IMR-90 (cell line): ENCODE data around the gene PLCL2. TPM values are rescaled to one million over a fixed set of nuclear protein-coding genes. Genes with fewer than 3 reads are reported as not detected.

ENCODE experiments used
- ATAC-seq: fragments of 200-7000 bp; cut with Tn5 transposase; 2 replicates; pipeline ENCODE4 v1.9.1; 2020; ENCODE audit warnings: low read depth, mild to moderate bottlenecking, moderate library complexity
- BruUV-seq: library from RNA; stranded (reverse); fragments of 400-500 nt; replicated peaks from 2 replicates; lab custom pipeline; 2021; lab: Mats Ljungman, UMichigan
- CTCF ChIA-PET: fragments of 300-600 bp; formaldehyde crosslinking; extraction: SDS; loops from one replicate; lab custom pipeline; 2021; ENCODE audit warnings: antibody characterized with exemption; lab: Yijun Ruan, JAX
- POLR2A ChIA-PET: fragments of 300-600 bp; sonication (Branson Sonifier 250); formaldehyde crosslinking; loops from one replicate; lab custom pipeline; 2022; ENCODE audit warnings: antibody characterized with exemption; ENCODE audit not compliant: unreplicated experiment; lab: Charles Lee
- DNase-seq: peaks from one replicate; pipeline ENCODE4 v3.0.0; 2013
- H2AFZ ChIP-seq: replicated peaks from 2 replicates; pipeline ENCODE3; 2013; ENCODE audit warnings: low read length, mild to moderate bottlenecking; ENCODE audit not compliant: poor library complexity
- H2AK5ac ChIP-seq: 2 replicates; pipeline ENCODE4 v1.6.1; 2013; ENCODE audit warnings: low read depth, low read length, inconsistent platforms
- H2AK9ac ChIP-seq: replicated peaks from 2 replicates; pipeline ENCODE3; 2013; ENCODE audit warnings: mild to moderate bottlenecking, low read depth, low read length, moderate library complexity; ENCODE audit not compliant: poor library complexity
- H2BK120ac ChIP-seq: 2 replicates; pipeline ENCODE4 v1.6.1; 2013; ENCODE audit warnings: low read depth, low read length, inconsistent platforms
- H2BK15ac ChIP-seq: 3 replicates; pipeline ENCODE4 v1.6.1; 2013; ENCODE audit warnings: low read depth, low read length, inconsistent platforms
- H2BK20ac ChIP-seq: 2 replicates; pipeline ENCODE4 v1.6.1; 2013; ENCODE audit warnings: low read depth, mild to moderate bottlenecking, inconsistent platforms, low read length, moderate library complexity
- H2BK5ac ChIP-seq: 2 replicates; pipeline ENCODE4 v1.6.1; 2013; ENCODE audit warnings: mild to moderate bottlenecking, low read depth, low read length, inconsistent platforms; ENCODE audit not compliant: poor library complexity, severe bottlenecking
- H3K14ac ChIP-seq: replicated peaks from 2 replicates; pipeline ENCODE4 v1.6.1; 2013; ENCODE audit warnings: low read depth, low read length, inconsistent platforms
- H3K18ac ChIP-seq: 2 replicates; pipeline ENCODE4 v1.6.1; 2013; ENCODE audit warnings: low read depth, low read length, control low read depth
- H3K23ac ChIP-seq: 2 replicates; pipeline ENCODE4 v1.6.1; 2013; ENCODE audit warnings: low read depth, low read length, inconsistent platforms
- H3K27ac ChIP-seq: 2 replicates; pipeline ENCODE4 v1.5.1; 2013; ENCODE audit warnings: mild to moderate bottlenecking, control low read depth, low read length; ENCODE audit not compliant: insufficient read depth
- H3K27me3 ChIP-seq: 2 replicates; pipeline ENCODE4 v1.6.1; 2013; ENCODE audit warnings: low read length; ENCODE audit not compliant: control insufficient read depth, insufficient read depth
- H3K36me3 ChIP-seq: 2 replicates; pipeline ENCODE4 v1.6.1; 2013; ENCODE audit warnings: low read length, mixed read lengths; ENCODE audit not compliant: control insufficient read depth, insufficient read depth
- H3K4ac ChIP-seq: 2 replicates; pipeline ENCODE4 v1.6.1; 2013; ENCODE audit warnings: low read depth, low read length, inconsistent platforms
- H3K4me1 ChIP-seq: 2 replicates; pipeline ENCODE4 v1.6.1; 2013; ENCODE audit warnings: low read length, mixed read lengths; ENCODE audit not compliant: control insufficient read depth, insufficient read depth
- H3K4me2 ChIP-seq: 2 replicates; pipeline ENCODE4 v1.6.1; 2013; ENCODE audit warnings: low read depth, mild to moderate bottlenecking, control low read depth, low read length, moderate library complexity
- H3K4me3 ChIP-seq: 2 replicates; pipeline ENCODE4 v1.5.1; 2013; ENCODE audit warnings: low read depth, mild to moderate bottlenecking, control low read depth, low read length, moderate library complexity; ENCODE audit not compliant: insufficient read depth
- H3K56ac ChIP-seq: 2 replicates; pipeline ENCODE4 v1.6.1; 2013; ENCODE audit warnings: low read length, inconsistent platforms; ENCODE audit not compliant: insufficient read depth; ENCODE audit errors: extremely low read depth
- H3K79me1 ChIP-seq, 2 experiments: 2 replicates each; pipeline ENCODE4 v1.6.1; 2013; ENCODE audit warnings: low read length in 2 of 2, inconsistent platforms in 1 of 2, low read depth in 1 of 2
- H3K9ac ChIP-seq: 2 replicates; pipeline ENCODE4 v1.6.1; 2013; ENCODE audit warnings: low read depth, low read length, control low read depth
- H3K9me1 ChIP-seq: 2 replicates; pipeline ENCODE4 v1.6.1; 2013; ENCODE audit warnings: low read length, inconsistent platforms; ENCODE audit not compliant: insufficient read depth
- H3K9me3 ChIP-seq: 2 replicates; pipeline ENCODE4 v1.6.1; 2013; ENCODE audit warnings: low read length; ENCODE audit not compliant: control insufficient read depth, insufficient read depth
- H4K20me1 ChIP-seq: 2 replicates; pipeline ENCODE4 v1.6.1; 2013; ENCODE audit warnings: low read length, inconsistent platforms; ENCODE audit not compliant: insufficient read depth
- H4K5ac ChIP-seq: 2 replicates; pipeline ENCODE4 v1.6.1; 2013; ENCODE audit warnings: mild to moderate bottlenecking, low read depth, low read length, control low read depth
- H4K8ac ChIP-seq, 2 experiments: 2 replicates each; pipeline ENCODE4 v1.6.1; 2013; ENCODE audit warnings: low read depth in 2 of 2, low read length in 2 of 2, control low read depth in 1 of 2, inconsistent platforms in 1 of 2
- H4K91ac ChIP-seq: 2 replicates; pipeline ENCODE4 v1.6.1; 2013; ENCODE audit warnings: low read depth, low read length, inconsistent platforms; ENCODE audit not compliant: insufficient read depth
- BHLHE40 ChIP-seq: fragments of 150-350 bp; IDR thresholded peaks from 2 replicates; pipeline ENCODE4 v1.6.1; 2016; ENCODE audit warnings: mild to moderate bottlenecking, low read depth, low read length
- CHD1 ChIP-seq: IDR thresholded peaks from 2 replicates; pipeline ENCODE4 v1.6.1; 2012; ENCODE audit warnings: low read depth, low read length, improper control_type of control experiment
- FOS ChIP-seq: fragments of 150-350 bp; IDR thresholded peaks from 2 replicates; pipeline ENCODE4 v1.6.1; 2016; ENCODE audit warnings: low read depth, low read length
- MAFK ChIP-seq: IDR thresholded peaks from 2 replicates; pipeline ENCODE4 v1.6.1; 2012; ENCODE audit warnings: low read depth, low read length, improper control_type of control experiment
- MAZ ChIP-seq: IDR thresholded peaks from 2 replicates; pipeline ENCODE4 v1.6.1; 2012; ENCODE audit warnings: low read depth, mild to moderate bottlenecking, low read length, improper control_type of control experiment, moderate library complexity, borderline replicate concordance
- NFE2L2 ChIP-seq: fragments of 150-350 bp; IDR thresholded peaks from 2 replicates; pipeline ENCODE4 v1.6.1; 2016; ENCODE audit warnings: low read depth, mild to moderate bottlenecking, low read length
- POLR2A ChIP-seq: IDR thresholded peaks from 2 replicates; pipeline ENCODE4 v1.6.1; 2012; ENCODE audit warnings: mild to moderate bottlenecking, low read depth, low read length
- RAD21 ChIP-seq: IDR thresholded peaks from 2 replicates; pipeline ENCODE4 v1.6.1; 2012; ENCODE audit warnings: low read length, improper control_type of control experiment
- RCOR1 ChIP-seq: IDR thresholded peaks from 2 replicates; pipeline ENCODE4 v1.6.1; 2012; ENCODE audit warnings: mild to moderate bottlenecking, low read length, improper control_type of control experiment; ENCODE audit not compliant: insufficient replicate concordance
- RFX5 ChIP-seq: IDR thresholded peaks from 2 replicates; pipeline ENCODE4 v1.8.0; 2012; ENCODE audit warnings: low read depth, mild to moderate bottlenecking, low read length, moderate library complexity
- SMC3 ChIP-seq: fragments of 150-350 bp; IDR thresholded peaks from 2 replicates; pipeline ENCODE4 v1.6.1; 2016; ENCODE audit warnings: low read depth, mild to moderate bottlenecking, antibody characterized with exemption, low read length, moderate library complexity
- WGBS, 2 experiments: methylation state at CpG; one replicate each; pipeline versions ENCODE4 v1.1.5 to v1.1.7; 2013; ENCODE audit warnings: missing lambda C conversion rate in 2 of 2; ENCODE audit not compliant: insufficient read length in 1 of 2; ENCODE audit errors: extremely low coverage in 2 of 2; 5-methylcytosine and 5-hydroxymethylcytosine counted together
- dilution Hi-C: fragments of 300-500 bp; cut with HindIII; formaldehyde crosslinking; loops from one replicate; pipeline ENCODE4 v1.14.3; 2018; ENCODE audit warnings: low sequenced_read_pairs; ENCODE audit not compliant: unreplicated experiment
- in situ Hi-C: fragments of 300-500 bp; cut with MboI; formaldehyde crosslinking; loops from 3 replicates; pipeline ENCODE4 v1.14.3; 2019; ENCODE audit warnings: low sequenced_read_pairs, inconsistent platforms, mixed read lengths
- intact Hi-C: fragments of 100-400 bp; cut with micrococcal nuclease; formaldehyde crosslinking; loops from 2 replicates; pipeline ENCODE4 v1.10.0; 2022
- polyA plus RNA-seq, 3 experiments: library from polyadenylated mRNA; depleted of rRNA; stranded (reverse); fragments of >200 nt; gene quantifications; 2 replicates each; pipeline ENCODE4 v1.2.3, GENCODE V29; 2012; ENCODE audit warnings: low replicate concordance in 1 of 3
- total RNA-seq: library from RNA; depleted of rRNA; stranded (reverse); fragments of >200 nt; gene quantifications from 2 replicates; pipeline ENCODE4 v1.2.3, GENCODE V29; 2012
- TF ChIP-seq, protein P1 (sequence below): fragments of 150-350 bp; IDR thresholded peaks from 2 replicates; pipeline ENCODE4 v1.6.1; 2017; ENCODE audit warnings: mild to moderate bottlenecking, antibody characterized with exemption, low read length, low read depth
- TF ChIP-seq, protein P2 (sequence below): conservative IDR thresholded peaks from 2 replicates; pipeline ENCODE4 v1.5.1; 2012; ENCODE audit warnings: mild to moderate bottlenecking, low read depth, low read length, improper control_type of control experiment
- TF ChIP-seq, protein P3 (sequence below): fragments of 150-350 bp; IDR thresholded peaks from 2 replicates; pipeline ENCODE4 v1.6.1; 2016; ENCODE audit warnings: low read depth, mild to moderate bottlenecking, low read length, moderate library complexity, borderline replicate concordance

The PLCL2 gene
- total and polyA plus RNA-seq, 2 of the 4 experiments (the other 2 are of a cell fraction) = 0.92 to 3.8 TPM

- H2BK15ac ChIP-seq = no peak overlapping the region
These were observed 42.7 kb downstream of the PLCL2 start for GRCh38 chr3:16927485-16927884.

More at GRCh38 chr3:16927485-16927884, 42.7 kb downstream of the PLCL2 start:
- H3K36me3 ChIP-seq = no peaks in the 10 kb centered on the region
- no peak overlapping the region for H2BK20ac ChIP-seq
- BruUV-seq = no TSS peak
- H3K9me3 ChIP-seq = no peaks in the 10 kb centered on the region
- no peak overlapping the region for H3K56ac ChIP-seq
- intact Hi-C loops (no loop called here), in situ Hi-C loops (no loop called here), dilution Hi-C loops (no loop called here)
- no peaks in the 10 kb centered on the region for H3K27me3 ChIP-seq
- H3K4me2 ChIP-seq = no peak overlapping the region
- TF ChIP-seq FOS (no peak), CHD1 (no peak), MAFK (no peak), RAD21 (no peak), NFE2L2 (no peak), POLR2A (no peak), SMC3 (no peak), RFX5 (no peak), BHLHE40 (no peak), MAZ (no peak), RCOR1 (no peak)
- TF ChIP-seq, protein P1, sequence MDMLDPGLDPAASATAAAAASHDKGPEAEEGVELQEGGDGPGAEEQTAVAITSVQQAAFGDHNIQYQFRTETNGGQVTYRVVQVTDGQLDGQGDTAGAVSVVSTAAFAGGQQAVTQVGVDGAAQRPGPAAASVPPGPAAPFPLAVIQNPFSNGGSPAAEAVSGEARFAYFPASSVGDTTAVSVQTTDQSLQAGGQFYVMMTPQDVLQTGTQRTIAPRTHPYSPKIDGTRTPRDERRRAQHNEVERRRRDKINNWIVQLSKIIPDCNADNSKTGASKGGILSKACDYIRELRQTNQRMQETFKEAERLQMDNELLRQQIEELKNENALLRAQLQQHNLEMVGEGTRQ = no peak
- TF ChIP-seq, protein P2, sequence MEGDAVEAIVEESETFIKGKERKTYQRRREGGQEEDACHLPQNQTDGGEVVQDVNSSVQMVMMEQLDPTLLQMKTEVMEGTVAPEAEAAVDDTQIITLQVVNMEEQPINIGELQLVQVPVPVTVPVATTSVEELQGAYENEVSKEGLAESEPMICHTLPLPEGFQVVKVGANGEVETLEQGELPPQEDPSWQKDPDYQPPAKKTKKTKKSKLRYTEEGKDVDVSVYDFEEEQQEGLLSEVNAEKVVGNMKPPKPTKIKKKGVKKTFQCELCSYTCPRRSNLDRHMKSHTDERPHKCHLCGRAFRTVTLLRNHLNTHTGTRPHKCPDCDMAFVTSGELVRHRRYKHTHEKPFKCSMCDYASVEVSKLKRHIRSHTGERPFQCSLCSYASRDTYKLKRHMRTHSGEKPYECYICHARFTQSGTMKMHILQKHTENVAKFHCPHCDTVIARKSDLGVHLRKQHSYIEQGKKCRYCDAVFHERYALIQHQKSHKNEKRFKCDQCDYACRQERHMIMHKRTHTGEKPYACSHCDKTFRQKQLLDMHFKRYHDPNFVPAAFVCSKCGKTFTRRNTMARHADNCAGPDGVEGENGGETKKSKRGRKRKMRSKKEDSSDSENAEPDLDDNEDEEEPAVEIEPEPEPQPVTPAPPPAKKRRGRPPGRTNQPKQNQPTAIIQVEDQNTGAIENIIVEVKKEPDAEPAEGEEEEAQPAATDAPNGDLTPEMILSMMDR = no peak
- TF ChIP-seq, protein P3, sequence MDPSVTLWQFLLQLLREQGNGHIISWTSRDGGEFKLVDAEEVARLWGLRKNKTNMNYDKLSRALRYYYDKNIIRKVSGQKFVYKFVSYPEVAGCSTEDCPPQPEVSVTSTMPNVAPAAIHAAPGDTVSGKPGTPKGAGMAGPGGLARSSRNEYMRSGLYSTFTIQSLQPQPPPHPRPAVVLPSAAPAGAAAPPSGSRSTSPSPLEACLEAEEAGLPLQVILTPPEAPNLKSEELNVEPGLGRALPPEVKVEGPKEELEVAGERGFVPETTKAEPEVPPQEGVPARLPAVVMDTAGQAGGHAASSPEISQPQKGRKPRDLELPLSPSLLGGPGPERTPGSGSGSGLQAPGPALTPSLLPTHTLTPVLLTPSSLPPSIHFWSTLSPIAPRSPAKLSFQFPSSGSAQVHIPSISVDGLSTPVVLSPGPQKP = no peak
- no peak overlapping the region for H3K14ac ChIP-seq
- no peak overlapping the region for H3K23ac ChIP-seq
- no peaks in the 10 kb centered on the region for H3K9me1 ChIP-seq
- H3K4me3 ChIP-seq = no peak overlapping the region
- H3K79me1 ChIP-seq = no peaks in the 10 kb centered on the region
- H3K4me1 ChIP-seq = no peaks in the 10 kb centered on the region
- no peaks in the 10 kb centered on the region for H4K20me1 ChIP-seq
- no peak overlapping the region for H2BK120ac ChIP-seq
- no peak overlapping the region for H2BK5ac ChIP-seq
- H3K9ac ChIP-seq = no peak overlapping the region
- H2AK9ac ChIP-seq = no peak overlapping the region
- no peak overlapping the region for H3K18ac ChIP-seq
- POLR2A ChIA-PET = no interaction called here
- no peak overlapping the region for H2AK5ac ChIP-seq
- H2AFZ ChIP-seq = no peak overlapping the region
- ATAC-seq (no peak), DNase-seq (no peak)
- no peak overlapping the region for H3K4ac ChIP-seq
- no peak overlapping the region for H4K5ac ChIP-seq
- H4K8ac ChIP-seq = no peak overlapping the region
- CTCF ChIA-PET = interaction anchor here (0.9 kb wide), 1 partner anchor 11 kb away, joined by 3 read pairs; no protein-coding TSS in a partner anchor
- H4K91ac ChIP-seq = no peak overlapping the region
- no peak overlapping the region for H3K27ac ChIP-seq
- no CpG with 5 or more reads among the region's 1 CpG for WGBS, 2 experiments
